PC-3 (cell line): ENCODE results near the gene NFKBIL1. TPM values are rescaled to one million over a fixed set of nuclear protein-coding genes. Genes with fewer than 3 reads are reported as not detected.
"Not testable (repeated sequence)": the region's sequence is repeated elsewhere in the genome, so short reads cannot be mapped to it uniquely, and the experiment has no call there.

Experiments
- ATAC-seq: fragments of 200-7000 bp; cut with Tn5 transposase; 2 replicates; pipeline ENCODE4 v1.9.1; 2020; ENCODE audit warnings: mild to moderate bottlenecking, moderate library complexity
- BruUV-seq: library from RNA; stranded (reverse); fragments of 400-500 nt; replicated peaks from 2 replicates; lab custom pipeline; 2021; lab: Mats Ljungman, UMichigan
- CTCF ChIA-PET: fragments of 300-600 bp; sonication (Branson Sonifier 250); formaldehyde crosslinking; loops from one replicate; lab custom pipeline; 2022; ENCODE audit warnings: antibody characterized with exemption; lab: Charles Lee
- POLR2A ChIA-PET: fragments of 300-600 bp; sonication (Branson Sonifier 250); formaldehyde crosslinking; loops from one replicate; lab custom pipeline; 2022; ENCODE audit warnings: antibody characterized with exemption; ENCODE audit not compliant: unreplicated experiment; lab: Charles Lee
- DNase-seq: peaks from one replicate; pipeline ENCODE4 v3.0.0-alpha.2; 2015
- H2AFZ ChIP-seq: fragments of 300-600 bp; sonication (generic); 2 replicates; pipeline ENCODE4 v1.6.0; 2016; ENCODE audit warnings: antibody characterized with exemption, low read length
- H3F3A ChIP-seq: fragments of 300-600 bp; sonication (generic); one replicate; pipeline ENCODE4 v1.6.0; 2017; ENCODE audit warnings: antibody characterized with exemption, low read length, control low read depth, mild to moderate bottlenecking; ENCODE audit not compliant: unreplicated experiment
- H3K27ac ChIP-seq: fragments of 300-600 bp; sonication (generic); 2 replicates; pipeline ENCODE4 v1.5.1; 2016; ENCODE audit warnings: mild to moderate bottlenecking, low read length
- H3K27me3 ChIP-seq: fragments of 300-600 bp; sonication (generic); 2 replicates; pipeline ENCODE4 v1.6.1; 2016; ENCODE audit warnings: low read length, mixed read lengths
- H3K36me3 ChIP-seq: fragments of 300-600 bp; sonication (generic); 2 replicates; pipeline ENCODE4 v1.6.1; 2016; ENCODE audit warnings: low read depth, mixed run types, low read length, mixed read lengths
- H3K4me1 ChIP-seq: fragments of 300-600 bp; sonication (generic); 2 replicates; pipeline ENCODE4 v1.5.1; 2016; ENCODE audit warnings: low read length; ENCODE audit not compliant: insufficient read depth
- H3K4me2 ChIP-seq: fragments of 300-600 bp; sonication (generic); 2 replicates; pipeline ENCODE4 v1.6.0; 2016; ENCODE audit warnings: low read length
- H3K4me3 ChIP-seq: fragments of 300-600 bp; sonication (generic); 2 replicates; pipeline ENCODE4 v1.5.1; 2016; ENCODE audit warnings: mild to moderate bottlenecking, low read length, mixed read lengths
- H3K79me2 ChIP-seq: fragments of 300-600 bp; sonication (generic); 2 replicates; pipeline ENCODE4 v1.6.1; 2017; ENCODE audit warnings: low read length, mixed read lengths
- H3K9ac ChIP-seq: fragments of 300-600 bp; sonication (generic); 2 replicates; pipeline ENCODE4 v1.6.0; 2016; ENCODE audit warnings: mild to moderate bottlenecking, low read length
- H3K9me2 ChIP-seq: fragments of 300-600 bp; sonication (generic); replicated peaks from 2 replicates; pipeline ENCODE4 v1.6.1; 2016; ENCODE audit warnings: mixed run types, low read length, mixed read lengths
- H3K9me3 ChIP-seq: fragments of 300-600 bp; sonication (generic); 2 replicates; pipeline ENCODE4 v1.6.1; 2016; ENCODE audit warnings: low read length, mixed read lengths
- H4K20me1 ChIP-seq: fragments of 300-600 bp; sonication (generic); 2 replicates; pipeline ENCODE4 v1.6.1; 2016; ENCODE audit warnings: low read length, mixed read lengths
- EZH2 ChIP-seq: fragments of 300-600 bp; sonication (generic); IDR thresholded peaks from one replicate; pipeline ENCODE4 v1.6.1; 2017; ENCODE audit warnings: antibody characterized with exemption, mild to moderate bottlenecking, low read length; ENCODE audit not compliant: unreplicated experiment
- EZH2phosphoT487 ChIP-seq: fragments of 300-600 bp; sonication (generic); IDR thresholded peaks from 2 replicates; pipeline ENCODE4 v1.6.1; 2018; ENCODE audit warnings: mild to moderate bottlenecking, antibody characterized with exemption, low read length, borderline replicate concordance
- intact Hi-C: fragments of 100-400 bp; cut with micrococcal nuclease; formaldehyde crosslinking; loops from 2 replicates; pipeline ENCODE4 v1.9.0; 2023
- total RNA-seq: library from RNA; depleted of rRNA; stranded (reverse); fragments of >200 nt; gene quantifications from 2 replicates; pipeline ENCODE4 v1.2.3, GENCODE V29; 2014
- TF ChIP-seq, protein P1 (sequence below): fragments of 300-600 bp; sonication (generic); conservative IDR thresholded peaks from 2 replicates; pipeline ENCODE4 v1.5.1; 2017; ENCODE audit warnings: antibody characterized with exemption, low read depth, mild to moderate bottlenecking, low read length

The NFKBIL1 gene
- total RNA-seq, 1 experiment from 2014 or later: 38.2 TPM

DNA sequence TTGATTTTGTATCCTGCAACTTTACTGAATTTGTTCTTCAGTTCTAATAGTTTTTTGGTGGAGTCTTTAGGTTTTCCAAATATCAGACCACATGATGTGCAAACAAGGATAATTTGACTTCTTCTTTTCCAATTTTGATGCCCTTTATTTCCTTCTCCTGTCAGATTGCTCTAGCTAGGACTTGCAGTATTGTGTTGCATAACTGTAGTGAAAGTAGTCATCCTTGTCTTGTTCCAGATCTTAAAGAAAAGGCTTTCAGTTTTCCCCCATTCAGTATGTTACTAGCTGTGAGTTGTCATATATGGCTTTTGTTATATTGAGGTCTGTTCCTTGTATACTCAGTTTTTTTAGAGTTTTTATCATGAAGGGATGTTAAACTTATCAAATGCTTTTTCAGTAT lies 44.8 kb upstream of the NFKBIL1 start:
- ChIA-PET POLR2A (no interaction called here), CTCF (interaction anchor here (0.6 kb wide), 1 partner anchor 16 kb away, joined by 3 read pairs; no protein-coding TSS in a partner anchor)
- Histone ChIP-seq H3K4me2 (no peak overlapping the region), H3K79me2 (peaks cover 65% of the 10 kb centered on the region), H3F3A (no peaks in the 10 kb centered on the region), H3K9ac (no peak overlapping the region), H3K9me2 (no peaks in the 10 kb centered on the region), H3K36me3 (peaks cover 20% of the 10 kb centered on the region), H3K27me3 (no peaks in the 10 kb centered on the region), H2AFZ (no peak overlapping the region), H4K20me1 (peaks cover 24% of the 10 kb centered on the region; the same call in 1 of the 2 replicates), H3K4me1 (peaks cover 7% of the 10 kb centered on the region; the same call in 1 of the 2 replicates), H3K4me3 (no peak overlapping the region), H3K9me3 (no peaks in the 10 kb centered on the region), H3K27ac (no peak overlapping the region)
- BruUV-seq: no TSS peak
- no peak for TF ChIP-seq EZH2
- TF ChIP-seq EZH2phosphoT487: no peak
- TF ChIP-seq, protein P1, sequence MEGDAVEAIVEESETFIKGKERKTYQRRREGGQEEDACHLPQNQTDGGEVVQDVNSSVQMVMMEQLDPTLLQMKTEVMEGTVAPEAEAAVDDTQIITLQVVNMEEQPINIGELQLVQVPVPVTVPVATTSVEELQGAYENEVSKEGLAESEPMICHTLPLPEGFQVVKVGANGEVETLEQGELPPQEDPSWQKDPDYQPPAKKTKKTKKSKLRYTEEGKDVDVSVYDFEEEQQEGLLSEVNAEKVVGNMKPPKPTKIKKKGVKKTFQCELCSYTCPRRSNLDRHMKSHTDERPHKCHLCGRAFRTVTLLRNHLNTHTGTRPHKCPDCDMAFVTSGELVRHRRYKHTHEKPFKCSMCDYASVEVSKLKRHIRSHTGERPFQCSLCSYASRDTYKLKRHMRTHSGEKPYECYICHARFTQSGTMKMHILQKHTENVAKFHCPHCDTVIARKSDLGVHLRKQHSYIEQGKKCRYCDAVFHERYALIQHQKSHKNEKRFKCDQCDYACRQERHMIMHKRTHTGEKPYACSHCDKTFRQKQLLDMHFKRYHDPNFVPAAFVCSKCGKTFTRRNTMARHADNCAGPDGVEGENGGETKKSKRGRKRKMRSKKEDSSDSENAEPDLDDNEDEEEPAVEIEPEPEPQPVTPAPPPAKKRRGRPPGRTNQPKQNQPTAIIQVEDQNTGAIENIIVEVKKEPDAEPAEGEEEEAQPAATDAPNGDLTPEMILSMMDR: no peak
- DNase-seq: no peak
- intact Hi-C loops: no loop called here
- ATAC-seq: no peak

DNA sequence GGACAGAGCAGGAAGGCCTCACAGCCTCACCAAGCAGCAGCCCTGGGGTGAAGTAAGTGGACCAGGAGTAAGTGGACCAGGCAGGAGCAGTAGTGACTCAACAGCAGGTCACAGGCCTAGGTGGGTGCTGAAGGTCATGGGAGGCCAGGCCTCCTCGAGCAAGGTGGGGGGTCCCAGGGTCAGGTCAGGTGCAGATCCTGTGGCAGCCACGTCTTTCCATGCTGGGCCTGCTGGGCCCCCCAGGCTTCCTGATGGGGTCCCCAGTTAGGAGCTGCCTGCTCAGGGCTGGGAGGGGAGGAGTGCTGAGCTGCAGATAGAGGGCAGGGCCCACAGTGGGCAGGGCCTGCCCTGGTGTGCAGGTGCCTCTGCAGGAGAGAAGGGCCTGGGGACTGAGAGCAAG lies 38.4 kb upstream of the NFKBIL1 start:
- H3K27ac ChIP-seq, H3K4me2 ChIP-seq, H3K27me3 ChIP-seq, ATAC-seq, H4K20me1 ChIP-seq, intact Hi-C loops, POLR2A ChIA-PET, H3K4me3 ChIP-seq, BruUV-seq, H2AFZ ChIP-seq, H3F3A ChIP-seq, DNase-seq, H3K9me2 ChIP-seq, CTCF ChIA-PET, H3K9me3 ChIP-seq, H3K9ac ChIP-seq: not testable (repeated sequence)
- Histone ChIP-seq H3K79me2 (peaks cover 11% of the 10 kb centered on the region), H3K36me3 (peaks cover 48% of the 10 kb centered on the region), H3K4me1 (peaks cover 11% of the 10 kb centered on the region; the same call in 1 of the 2 replicates)

DNA sequence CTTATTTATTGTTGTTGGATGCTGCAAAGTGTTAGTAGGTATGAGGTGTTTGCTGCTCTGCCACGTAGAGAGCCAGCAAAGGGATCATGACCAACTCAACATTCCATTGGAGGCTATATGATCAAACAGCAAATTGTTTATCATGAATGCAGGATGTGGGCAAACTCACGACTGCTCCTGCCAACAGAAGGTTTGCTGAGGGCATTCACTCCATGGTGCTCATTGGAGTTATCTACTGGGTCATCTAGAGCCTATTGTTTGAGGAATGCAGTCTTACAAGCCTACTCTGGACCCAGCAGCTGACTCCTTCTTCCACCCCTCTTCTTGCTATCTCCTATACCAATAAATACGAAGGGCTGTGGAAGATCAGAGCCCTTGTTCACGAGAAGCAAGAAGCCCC lies 37.4 kb upstream of the NFKBIL1 start:
- DNase-seq: peak; percentile 51
- Histone ChIP-seq H2AFZ (no peak overlapping the region), H3K4me2 (no peak overlapping the region), H4K20me1 (no peaks in the 10 kb centered on the region), H3K27me3 (no peaks in the 10 kb centered on the region), H3K9me3 (no peaks in the 10 kb centered on the region), H3K4me3 (no peak overlapping the region), H3K9ac (no peak overlapping the region), H3K9me2 (no peaks in the 10 kb centered on the region), H3K79me2 (peaks cover 2% of the 10 kb centered on the region), H3F3A (no peaks in the 10 kb centered on the region), H3K36me3 (peaks cover 48% of the 10 kb centered on the region), H3K27ac (no peak overlapping the region), H3K4me1 (peaks cover 11% of the 10 kb centered on the region; the same call in 1 of the 2 replicates)
- CTCF ChIA-PET: no interaction called here
- TF ChIP-seq, protein P1: no peak
- no peak for TF ChIP-seq EZH2phosphoT487
- TF ChIP-seq EZH2: no peak
- intact Hi-C loops: no loop called here
- POLR2A ChIA-PET: no interaction called here
- peak; percentile 27; the same call in 1 of the 2 replicates for ATAC-seq
- no TSS peak for BruUV-seq
